Vagina (tissue), 2 donors: ENCODE data around the gene TNS1. TPM values are rescaled to one million over a fixed set of nuclear protein-coding genes. Genes with fewer than 3 reads are reported as not detected.

Experiments used
- DNase-seq, 2 donors: peaks; one replicate each; pipeline ENCODE4 v3.0.0-alpha.2; 2017; ENCODE audit errors: extremely low spot score in 2 of 2
- H3K27ac ChIP-seq: fragments of 200-600 bp; sonication (generic); one replicate; pipeline ENCODE4 v1.5.1; 2019
- H3K27me3 ChIP-seq: fragments of 200-600 bp; sonication (generic); one replicate; pipeline ENCODE4 v1.5.1; 2019
- H3K36me3 ChIP-seq, 2 donors: fragments of 200-600 bp; sonication (generic); one replicate each; pipeline ENCODE4 v1.5.1; 2017 to 2019
- H3K4me1 ChIP-seq: fragments of 200-600 bp; sonication (generic); one replicate; pipeline ENCODE4 v1.5.1; 2019
- H3K4me3 ChIP-seq, 2 donors: fragments of 200-600 bp; sonication (generic); 1 replicate in 1 of 2; 2 replicates in 1 of 2; pipeline ENCODE4 v1.5.1; 2016 to 2019
- H3K9me3 ChIP-seq: fragments of 200-600 bp; sonication (generic); one replicate; pipeline ENCODE4 v1.5.1; 2019
- POLR2A ChIP-seq, 2 donors: fragments of 450-650 bp; IDR thresholded peaks; one replicate each; pipeline ENCODE4 v1.6.1; 2017; ENCODE audit warnings: antibody characterized with exemption in 2 of 2, mild to moderate bottlenecking in 2 of 2, moderate library complexity in 2 of 2
- POLR2AphosphoS5 ChIP-seq, 2 donors: sonication (generic); formaldehyde crosslinking; IDR thresholded peaks; one replicate each; pipeline ENCODE4 v1.9.0; 2017; ENCODE audit warnings: antibody characterized with exemption in 2 of 2, mild to moderate bottlenecking in 2 of 2, low read depth in 1 of 2; ENCODE audit not compliant: insufficient read depth in 1 of 2
- intact Hi-C: fragments of 100-400 bp; cut with DNase I; formaldehyde crosslinking; loops from one replicate; pipeline ENCODE4 v1.15.1; 2023
- total RNA-seq: library from RNA; depleted of rRNA; stranded (reverse); fragments of >200 nt; gene quantifications from one replicate; pipeline ENCODE4 v1.2.3, GENCODE V29; 2016
- TF ChIP-seq, protein P1 (sequence below), 3 experiments: fragments of 450-650 bp in 2 of 3; fragments of 200-600 bp in 1 of 3; sonication (generic) in 1 of 3; IDR thresholded peaks; one replicate each; pipeline ENCODE4 v1.5.1; 2017 to 2019; ENCODE audit warnings: antibody characterized with exemption in 3 of 3, mild to moderate bottlenecking in 2 of 3, moderate library complexity in 2 of 3

The TNS1 gene
- total RNA-seq, 1 donor from 2014 or later = 216 TPM

DNA sequence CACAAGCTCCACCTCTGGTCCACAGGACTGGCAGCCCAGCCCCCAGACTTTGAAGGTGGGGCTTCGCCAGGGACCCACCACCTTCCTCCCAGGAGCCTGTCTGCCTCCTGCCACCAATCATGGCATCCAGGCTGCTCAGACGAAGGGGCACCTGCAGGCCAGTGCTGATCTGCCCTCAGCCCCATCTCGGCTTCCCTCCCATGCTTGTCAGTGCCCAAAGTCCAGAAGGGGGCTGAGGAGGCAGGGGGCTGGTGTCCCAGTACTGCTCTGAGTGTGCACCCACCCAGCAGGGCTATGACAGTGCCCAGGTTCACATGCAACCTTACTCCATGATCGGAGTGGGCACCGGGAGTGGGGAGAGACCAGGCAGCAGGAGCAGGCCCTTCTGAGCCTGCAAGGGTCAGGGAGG is 40.9 kb upstream of the TNS1 start:
- Histone ChIP-seq H3K4me3 (no peak overlapping the region), H3K4me1 (no peaks in the 10 kb centered on the region), H3K9me3 (no peaks in the 10 kb centered on the region), H3K27me3 (no peaks in the 10 kb centered on the region), H3K36me3 (no peaks in the 10 kb centered on the region), H3K27ac (no peak overlapping the region)
- no peak for DNase-seq
- intact Hi-C loops = no loop called here
- TF ChIP-seq, protein P1, sequence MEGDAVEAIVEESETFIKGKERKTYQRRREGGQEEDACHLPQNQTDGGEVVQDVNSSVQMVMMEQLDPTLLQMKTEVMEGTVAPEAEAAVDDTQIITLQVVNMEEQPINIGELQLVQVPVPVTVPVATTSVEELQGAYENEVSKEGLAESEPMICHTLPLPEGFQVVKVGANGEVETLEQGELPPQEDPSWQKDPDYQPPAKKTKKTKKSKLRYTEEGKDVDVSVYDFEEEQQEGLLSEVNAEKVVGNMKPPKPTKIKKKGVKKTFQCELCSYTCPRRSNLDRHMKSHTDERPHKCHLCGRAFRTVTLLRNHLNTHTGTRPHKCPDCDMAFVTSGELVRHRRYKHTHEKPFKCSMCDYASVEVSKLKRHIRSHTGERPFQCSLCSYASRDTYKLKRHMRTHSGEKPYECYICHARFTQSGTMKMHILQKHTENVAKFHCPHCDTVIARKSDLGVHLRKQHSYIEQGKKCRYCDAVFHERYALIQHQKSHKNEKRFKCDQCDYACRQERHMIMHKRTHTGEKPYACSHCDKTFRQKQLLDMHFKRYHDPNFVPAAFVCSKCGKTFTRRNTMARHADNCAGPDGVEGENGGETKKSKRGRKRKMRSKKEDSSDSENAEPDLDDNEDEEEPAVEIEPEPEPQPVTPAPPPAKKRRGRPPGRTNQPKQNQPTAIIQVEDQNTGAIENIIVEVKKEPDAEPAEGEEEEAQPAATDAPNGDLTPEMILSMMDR (IDR thresholded peaks at IDR 0.05) = no peak
- no peak for TF ChIP-seq POLR2AphosphoS5 (IDR thresholded peaks at IDR 0.05; ENCODE audit: insufficient read depth in 1 of 2, low read depth in 1 of 2)
- no peak for TF ChIP-seq POLR2A (IDR thresholded peaks at IDR 0.05)

DNA sequence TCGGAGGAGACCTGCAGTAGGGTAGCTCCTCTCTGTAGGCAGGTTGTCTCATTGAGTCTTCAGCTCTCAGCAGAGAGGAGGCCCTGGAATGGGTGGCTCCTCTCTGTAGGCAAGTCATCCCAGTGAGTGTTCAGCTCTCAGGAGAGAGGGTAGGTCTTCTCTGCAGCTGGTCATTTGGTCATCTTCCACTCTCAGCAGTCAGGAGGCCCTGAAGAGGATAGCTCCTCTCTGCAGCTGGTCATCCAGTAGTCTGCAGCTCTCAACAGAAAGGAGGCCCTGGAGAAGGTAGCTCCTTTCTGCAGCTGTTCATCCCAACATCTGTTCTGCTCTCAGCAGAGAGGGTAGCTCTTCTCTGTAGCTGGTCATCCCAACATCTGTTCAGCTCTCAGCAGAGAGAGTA is 40.3 kb upstream of the TNS1 start:
- Histone ChIP-seq H3K27ac (no peak overlapping the region), H3K4me3 (no peak overlapping the region), H3K4me1 (no peaks in the 10 kb centered on the region), H3K9me3 (no peaks in the 10 kb centered on the region), H3K27me3 (no peaks in the 10 kb centered on the region), H3K36me3 (no peaks in the 10 kb centered on the region)
- TF ChIP-seq POLR2AphosphoS5 (IDR thresholded peaks at IDR 0.05; ENCODE audit: insufficient read depth in 1 of 2, low read depth in 1 of 2) = no peak
- TF ChIP-seq, protein P1 (IDR thresholded peaks at IDR 0.05) = no peak
- TF ChIP-seq POLR2A (IDR thresholded peaks at IDR 0.05) = no peak
- intact Hi-C loops = no loop called here
- no peak for DNase-seq

DNA sequence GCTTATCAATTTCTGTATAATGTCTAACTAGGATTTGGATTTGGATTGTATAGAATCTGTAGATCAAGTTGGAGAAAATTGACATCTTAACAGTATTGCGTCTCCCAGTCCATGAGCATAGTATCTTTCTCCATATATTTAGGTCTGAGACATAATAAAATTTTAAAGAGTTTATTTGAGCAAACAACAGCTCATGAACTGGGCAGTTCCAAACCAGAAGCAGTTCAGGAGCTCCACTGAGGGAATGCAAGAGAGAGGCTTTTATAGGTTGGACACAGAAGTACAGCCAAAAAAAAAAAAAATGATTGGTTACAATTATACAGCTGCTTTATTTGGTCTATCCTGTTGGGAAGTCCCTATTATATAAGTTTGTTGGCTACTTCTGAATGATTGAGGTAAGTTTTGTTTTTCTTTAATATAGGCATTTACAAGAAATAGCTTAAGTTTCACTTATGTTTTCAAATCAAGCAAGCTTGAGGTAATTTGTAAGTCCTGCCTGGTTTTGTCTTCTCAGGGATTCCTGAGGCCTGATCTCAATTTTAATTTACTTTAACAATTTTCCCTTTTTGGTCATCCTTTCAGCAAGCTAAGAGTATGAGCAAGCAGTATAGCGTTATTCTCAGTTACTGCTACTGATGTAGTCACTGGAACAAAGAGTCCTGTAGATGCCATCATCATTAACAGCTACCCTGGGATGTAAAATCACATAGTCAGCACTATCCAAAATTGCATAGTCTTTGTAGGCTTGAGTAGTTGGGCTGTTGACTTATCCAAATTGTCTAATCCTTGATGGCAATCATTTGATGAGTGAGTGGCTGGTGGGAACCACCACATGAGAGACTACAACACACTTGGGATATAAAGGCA is 38.7 kb upstream of the TNS1 start:
- Histone ChIP-seq H3K9me3 (no peaks in the 10 kb centered on the region), H3K36me3 (no peaks in the 10 kb centered on the region), H3K27me3 (no peaks in the 10 kb centered on the region), H3K27ac (no peak overlapping the region), H3K4me3 (no peak overlapping the region), H3K4me1 (no peaks in the 10 kb centered on the region)
- intact Hi-C loops = no loop called here
- no peak for DNase-seq
- TF ChIP-seq, protein P1 (IDR thresholded peaks at IDR 0.05) = no peak
- no peak for TF ChIP-seq POLR2A (IDR thresholded peaks at IDR 0.05)
- TF ChIP-seq POLR2AphosphoS5 (IDR thresholded peaks at IDR 0.05; ENCODE audit: insufficient read depth in 1 of 2, low read depth in 1 of 2) = no peak

DNA sequence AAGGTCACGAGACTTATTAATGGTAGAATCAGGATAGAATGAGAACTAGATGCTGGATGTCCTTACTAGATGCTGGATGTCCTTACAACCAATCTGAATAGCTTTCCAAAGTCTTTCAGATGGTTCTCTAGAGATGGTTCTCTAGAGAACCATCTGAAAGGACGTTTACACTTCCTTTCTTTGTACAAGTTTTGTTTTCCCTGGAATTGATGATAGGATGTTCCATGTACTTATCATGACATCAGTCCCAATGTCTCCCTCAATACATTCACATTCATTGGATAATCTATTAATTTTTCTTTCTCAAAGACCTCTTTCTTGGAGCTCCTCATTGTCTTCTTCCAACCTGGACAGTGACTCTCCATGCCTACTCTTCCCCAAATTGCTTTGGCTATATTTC is 38.1 kb upstream of the TNS1 start:
- Histone ChIP-seq H3K4me3 (no peak overlapping the region), H3K27me3 (no peaks in the 10 kb centered on the region), H3K36me3 (no peaks in the 10 kb centered on the region), H3K4me1 (no peaks in the 10 kb centered on the region), H3K9me3 (no peaks in the 10 kb centered on the region), H3K27ac (no peak overlapping the region)
- no peak for DNase-seq
- intact Hi-C loops = no loop called here
- TF ChIP-seq, protein P1 (IDR thresholded peaks at IDR 0.05) = no peak
- TF ChIP-seq POLR2AphosphoS5 (IDR thresholded peaks at IDR 0.05; ENCODE audit: insufficient read depth in 1 of 2, low read depth in 1 of 2) = no peak
- TF ChIP-seq POLR2A (IDR thresholded peaks at IDR 0.05) = no peak

DNA sequence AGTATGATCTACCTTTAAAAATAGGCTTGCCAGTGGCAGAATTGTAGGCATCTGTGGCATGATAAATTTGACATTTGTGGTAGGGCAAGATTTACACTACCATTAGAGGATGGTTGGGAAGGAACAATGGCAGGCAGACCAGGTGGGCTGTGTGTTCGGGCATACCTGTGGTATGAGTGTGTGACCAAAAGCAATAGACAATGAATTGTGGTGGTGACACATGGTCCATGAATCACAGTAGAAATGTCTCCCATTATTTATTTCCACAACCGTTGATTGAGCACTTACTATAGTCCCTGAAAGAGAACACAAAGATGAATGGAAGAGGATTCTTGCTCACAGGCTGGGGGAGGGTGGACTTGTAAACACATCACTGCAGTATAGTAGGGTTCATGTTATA is 36.4 kb upstream of the TNS1 start:
- TF ChIP-seq POLR2A (IDR thresholded peaks at IDR 0.05) (no peak), POLR2AphosphoS5 (IDR thresholded peaks at IDR 0.05; ENCODE audit: insufficient read depth in 1 of 2, low read depth in 1 of 2) (no peak)
- TF ChIP-seq, protein P1 (IDR thresholded peaks at IDR 0.05) = no peak
- no peak overlapping the region for H3K27ac ChIP-seq
- peaks cover 3% of the 10 kb centered on the region for H3K4me1 ChIP-seq
- H3K36me3 ChIP-seq = no peaks in the 10 kb centered on the region
- intact Hi-C loops = no loop called here
- H3K9me3 ChIP-seq = no peaks in the 10 kb centered on the region
- no peak overlapping the region for H3K4me3 ChIP-seq
- no peak for DNase-seq
- H3K27me3 ChIP-seq = no peaks in the 10 kb centered on the region
